HG02973 (cell line): Measurements from ENCODE around the gene AMOTL1.
"Not testable (repeated sequence)": the region's sequence is repeated elsewhere in the genome, so short reads cannot be mapped to it uniquely, and the experiment has no call there.

Experiments used
- ATAC-seq: cut with Tn5 transposase; IDR thresholded peaks from one replicate; pipeline ENCODE4 v1.9.1; 2021; ENCODE audit warnings: moderate library complexity; ENCODE audit not compliant: unreplicated experiment

The AMOTL1 gene

GRCh38 chr11:94769880-94770279 is 1.7 kb downstream of the AMOTL1 start:
- no peak for ATAC-seq

GRCh38 chr11:94770563-94771120 is 2.5 kb downstream of the AMOTL1 start:
- no peak for ATAC-seq

- ATAC-seq: no peak
Measured at GRCh38 chr11:94771390-94771789, 3.2 kb downstream of the AMOTL1 start.

- ATAC-seq: no peak
Measured at GRCh38 chr11:94771951-94772350, 3.8 kb downstream of the AMOTL1 start.

GRCh38 chr11:94773842-94774241 is 5.7 kb downstream of the AMOTL1 start:
- ATAC-seq: no peak

- no peak for ATAC-seq
Measured at GRCh38 chr11:94774345-94774744, 6.2 kb downstream of the AMOTL1 start.

GRCh38 chr11:94775567-94776327 is 7.6 kb downstream of the AMOTL1 start:
- ATAC-seq: no peak

- ATAC-seq: no peak
Measured at GRCh38 chr11:94776351-94777321, 8.5 kb downstream of the AMOTL1 start.

GRCh38 chr11:94780432-94780831 is 12.3 kb downstream of the AMOTL1 start:
- no peak for ATAC-seq

- ATAC-seq: no peak
Measured at GRCh38 chr11:94781837-94782236, 13.7 kb downstream of the AMOTL1 start.

GRCh38 chr11:94782446-94782845 is 14.3 kb downstream of the AMOTL1 start:
- ATAC-seq: no peak

GRCh38 chr11:94784884-94785283 is 16.7 kb downstream of the AMOTL1 start:
- ATAC-seq: no peak

- no peak for ATAC-seq
Measured at GRCh38 chr11:94785509-94785908, 17.4 kb downstream of the AMOTL1 start.

- ATAC-seq: no peak
Measured at GRCh38 chr11:94786264-94787126, 18.3 kb downstream of the AMOTL1 start.

- no peak for ATAC-seq
Measured at GRCh38 chr11:94787801-94788200, 19.6 kb downstream of the AMOTL1 start.

GRCh38 chr11:94788396-94788795 is 20.2 kb downstream of the AMOTL1 start:
- no peak for ATAC-seq

GRCh38 chr11:94790197-94790596 is 22.0 kb downstream of the AMOTL1 start:
- no peak for ATAC-seq

GRCh38 chr11:94790661-94791180 is 22.6 kb downstream of the AMOTL1 start:
- ATAC-seq: no peak

GRCh38 chr11:94791216-94791889 is 23.2 kb downstream of the AMOTL1 start:
- no peak for ATAC-seq

- not testable (repeated sequence) for ATAC-seq
Measured at GRCh38 chr11:94791942-94792341, 23.8 kb downstream of the AMOTL1 start.
